Activated T-cell treated with anti-CD3 and anti-CD28 coated beads, Interleukin-2, amount 50 U/mL, for 1 hour (primary cell): Measurements from ENCODE around the gene AMBRA1.

Source experiments
- DNase-seq: peaks from one replicate; pipeline ENCODE4 v3.0.0-alpha.2; 2020

AMBRA1 gene

GRCh38 chr11:46564459-46564858, 29.4 kb downstream of the AMBRA1 start:
- no peak for DNase-seq

DNA sequence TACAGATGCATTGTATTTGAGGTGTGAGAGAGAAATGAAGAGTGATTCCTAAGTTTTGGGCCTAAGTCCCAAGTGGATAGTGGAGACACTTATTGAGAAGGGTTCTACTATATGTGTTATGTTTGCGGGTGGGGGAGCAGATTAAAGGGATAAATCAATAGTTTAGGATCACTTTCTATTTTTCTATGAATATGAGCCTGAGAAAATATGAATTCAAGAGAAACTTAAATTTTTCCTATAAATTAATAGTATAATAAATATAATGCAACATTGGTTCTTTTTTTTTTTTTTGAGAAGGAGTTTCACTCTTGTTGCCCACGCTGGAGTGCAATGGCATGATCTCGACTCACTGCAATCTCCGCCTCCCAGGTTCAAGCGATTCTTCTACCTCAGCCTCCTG, 31.3 kb downstream of the AMBRA1 start:
- DNase-seq, result no peak

DNA sequence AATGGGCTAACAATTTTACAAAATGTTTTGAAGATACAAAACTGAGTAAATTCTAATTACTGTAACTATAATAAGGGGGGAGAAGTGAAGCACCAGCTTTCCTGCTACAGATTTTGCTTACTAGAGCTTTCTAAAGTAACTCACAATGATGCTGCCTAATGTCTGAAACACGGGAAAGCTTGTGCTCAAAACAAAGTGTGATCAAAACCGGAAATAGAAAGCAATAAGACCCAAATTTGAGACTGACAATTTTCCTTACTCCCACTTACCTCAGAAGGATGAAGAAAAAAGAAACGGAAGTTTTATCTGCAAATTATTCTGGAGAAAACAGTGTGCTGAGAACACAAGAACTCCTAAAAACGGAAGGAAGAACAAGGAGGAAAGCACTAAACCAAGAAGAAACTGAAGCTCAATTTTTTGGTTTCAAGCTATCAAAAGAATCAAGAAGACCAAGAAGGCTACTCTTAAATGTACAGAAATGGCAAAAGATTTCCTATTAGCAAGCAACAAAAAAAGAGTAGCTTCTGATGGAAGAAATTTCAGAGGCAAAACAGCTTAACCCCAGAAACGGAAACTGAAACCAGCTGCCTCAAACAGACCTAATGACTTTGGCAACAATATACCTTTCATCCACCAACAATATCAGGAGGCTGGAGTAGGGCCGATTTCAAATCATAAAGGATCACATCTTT, 33.4 kb downstream of the AMBRA1 start:
- DNase-seq, result no peak

- DNase-seq, result no peak
Measured at GRCh38 chr11:46559815-46560214, 34.0 kb downstream of the AMBRA1 start.

- no peak for DNase-seq
Measured at GRCh38 chr11:46557684-46558151, 36.1 kb downstream of the AMBRA1 start.

- DNase-seq, result no peak
Measured at GRCh38 chr11:46555267-46556054, 38.4 kb downstream of the AMBRA1 start.

GRCh38 chr11:46554213-46555147, 39.3 kb downstream of the AMBRA1 start:
- DNase-seq, result no peak

- no peak for DNase-seq
Measured at GRCh38 chr11:46553814-46554212, 40.0 kb downstream of the AMBRA1 start.

DNA sequence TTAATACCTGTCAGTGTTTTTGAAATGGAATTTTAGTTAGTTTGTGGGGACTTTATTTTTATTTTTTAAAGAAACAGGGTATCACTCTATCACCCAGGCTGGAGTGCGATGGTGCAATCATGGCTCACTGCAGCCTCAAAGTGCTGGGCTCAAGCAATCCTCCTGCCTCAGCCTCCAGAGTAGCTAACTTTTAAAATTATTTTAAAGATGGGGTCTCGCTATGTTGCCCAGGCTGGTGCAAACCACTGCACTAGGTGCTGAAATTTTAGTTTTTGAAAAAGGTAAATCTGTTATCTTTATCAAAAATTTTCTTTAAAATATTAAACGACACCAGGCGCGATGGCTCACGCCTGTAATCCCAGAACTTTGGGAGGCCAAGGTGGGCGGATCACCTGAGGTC, 42.6 kb downstream of the AMBRA1 start:
- DNase-seq, result no peak

DNA sequence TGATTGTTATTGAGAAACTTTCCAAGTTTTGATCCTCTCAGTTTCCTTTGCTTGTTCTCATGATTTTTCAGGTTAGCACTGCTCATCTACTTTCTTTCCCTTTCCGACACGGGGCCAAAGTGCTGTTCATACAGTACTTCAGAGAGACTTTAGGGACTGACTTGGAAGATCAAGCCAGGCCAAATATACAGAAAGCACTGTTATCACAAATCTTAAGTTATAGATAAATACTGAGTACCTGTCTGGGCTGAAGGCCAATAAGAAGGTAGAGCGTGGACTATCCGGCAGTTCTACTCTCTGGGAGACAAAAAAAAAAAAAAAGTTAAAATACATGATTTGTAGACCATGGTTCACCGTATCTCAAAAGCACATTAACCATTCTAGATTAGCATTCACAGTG, 46.2 kb downstream of the AMBRA1 start:
- no peak for DNase-seq

GRCh38 chr11:46543564-46543963, 50.3 kb downstream of the AMBRA1 start:
- DNase-seq, result no peak

DNA sequence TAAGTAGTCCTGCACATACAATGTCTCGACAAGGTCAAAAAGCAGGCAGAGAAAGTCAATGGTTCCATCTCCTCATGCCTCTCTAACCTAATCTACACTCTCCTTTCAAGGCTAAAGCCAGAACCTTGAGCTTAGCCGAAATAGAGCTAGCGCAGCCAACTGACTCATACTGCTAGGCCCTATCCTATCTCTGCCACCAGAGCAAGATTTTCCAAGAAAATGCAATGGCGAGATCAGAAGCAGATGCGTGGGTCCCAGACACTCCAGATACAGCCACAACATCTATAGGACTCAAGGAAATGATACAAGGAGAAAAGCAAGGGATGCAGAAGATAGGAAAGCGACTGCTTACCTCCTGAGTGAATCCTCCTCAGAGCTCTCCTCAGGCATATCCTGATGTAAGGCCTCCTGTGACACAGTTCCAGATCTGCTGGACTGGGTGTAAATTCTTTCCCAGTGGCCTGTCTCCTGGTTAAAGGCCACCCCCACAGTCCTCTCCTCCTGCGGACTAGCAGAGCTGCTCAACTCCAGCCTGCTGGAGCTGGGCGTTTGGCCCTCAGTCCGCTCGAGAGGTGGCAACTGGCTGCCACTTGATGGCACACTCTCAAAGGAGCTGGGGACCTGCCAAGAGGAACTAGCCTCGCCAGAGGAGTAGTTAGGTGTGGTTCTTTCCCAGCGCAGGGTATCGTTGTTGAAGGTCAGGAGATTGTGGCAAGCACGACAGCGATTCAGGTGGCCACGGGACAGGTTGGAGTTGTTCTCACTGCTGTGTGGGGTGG, 52.0 kb downstream of the AMBRA1 start:
- no peak for DNase-seq

DNA sequence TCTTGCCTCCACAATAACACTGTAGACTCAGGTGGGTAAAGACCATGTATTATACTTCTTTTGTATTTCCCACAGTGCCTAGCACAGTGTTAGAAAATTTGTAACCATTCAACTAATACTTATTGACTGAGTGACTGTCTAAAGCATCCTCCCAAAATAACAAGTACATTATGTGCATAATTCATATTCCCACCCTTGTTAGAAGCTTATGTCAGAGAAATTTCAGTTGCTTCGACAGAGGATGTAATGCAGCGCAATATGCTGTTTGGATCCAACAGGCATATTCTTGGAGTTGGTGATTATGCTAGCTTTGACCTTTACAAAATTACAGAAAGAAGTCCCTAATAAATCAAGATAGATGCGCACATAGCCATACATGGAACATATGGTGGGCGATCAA, 53.0 kb downstream of the AMBRA1 start:
- no peak for DNase-seq

DNA sequence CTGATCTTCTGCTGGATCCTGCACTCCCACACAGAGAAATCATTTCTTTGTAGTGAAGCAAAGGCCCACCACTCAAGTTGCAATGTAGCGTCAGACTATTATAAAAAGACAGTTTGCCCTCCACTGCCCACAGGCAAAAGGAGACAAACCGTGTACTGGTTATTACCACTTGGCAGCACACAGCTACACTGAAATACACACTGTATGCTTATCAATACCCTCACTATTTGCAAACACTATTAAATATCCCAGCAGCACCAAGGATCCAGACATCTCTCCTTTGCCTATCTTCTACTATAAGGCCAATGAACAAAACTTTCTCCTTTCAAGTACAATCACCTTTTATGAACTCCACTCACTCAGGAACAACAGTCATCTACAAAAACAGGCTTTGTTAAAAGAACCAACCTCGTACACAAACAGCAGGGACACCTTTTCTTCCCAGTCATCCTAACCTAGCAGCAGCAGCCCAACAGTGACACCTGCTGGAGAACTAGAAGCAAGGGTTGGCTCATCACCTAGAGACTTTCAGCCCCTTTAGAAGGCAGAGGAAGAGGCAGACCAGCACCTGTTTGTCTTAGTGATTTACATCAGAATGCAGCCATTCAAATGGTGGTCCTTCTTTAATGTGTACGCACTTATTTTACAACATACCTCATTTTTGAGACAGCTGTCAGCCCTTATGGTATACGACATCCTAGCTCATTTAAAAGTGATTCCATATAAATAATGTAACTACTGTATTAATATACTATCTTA, 56.1 kb downstream of the AMBRA1 start:
- DNase-seq, result peak; percentile 54

GRCh38 chr11:46537121-46537520, 56.7 kb downstream of the AMBRA1 start:
- DNase-seq, result no peak

DNA sequence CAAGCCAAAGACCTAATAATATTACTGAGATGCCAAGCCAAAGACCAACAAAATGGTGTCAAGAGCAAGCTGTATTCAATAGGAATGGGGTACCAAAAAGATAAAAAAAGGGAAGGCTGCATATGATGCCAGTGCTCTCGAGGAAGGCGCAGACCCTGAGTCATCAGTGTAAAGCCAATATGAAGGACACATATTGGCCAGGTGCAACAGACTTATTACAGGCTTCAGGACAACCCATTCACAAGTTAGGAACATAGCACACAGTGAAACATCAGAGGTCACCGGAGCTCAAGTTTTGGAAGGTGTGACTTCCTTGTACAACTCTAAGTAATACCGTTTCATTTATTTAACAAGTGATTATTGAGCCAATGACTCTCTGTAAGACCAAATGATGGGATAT, 58.1 kb downstream of the AMBRA1 start:
- no peak for DNase-seq

DNA sequence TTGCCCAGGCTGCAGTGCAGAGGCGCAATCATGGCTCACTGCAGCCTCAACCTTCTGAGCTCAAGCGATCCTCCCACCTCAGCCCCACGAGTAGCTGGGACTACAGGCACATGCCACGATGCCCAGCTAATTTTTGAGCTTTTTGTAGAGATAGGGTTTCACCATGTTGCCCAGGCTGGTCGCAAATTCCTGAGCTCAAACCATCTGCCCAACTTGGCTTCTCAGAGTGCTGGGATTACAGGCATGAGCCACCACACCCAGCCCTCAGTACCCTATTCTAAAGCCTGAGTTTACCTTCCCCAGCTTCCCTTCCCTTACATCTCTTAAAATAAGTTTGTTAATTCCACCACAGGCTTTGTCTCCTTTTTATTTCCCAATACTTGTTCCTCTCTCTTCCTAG, 59.1 kb downstream of the AMBRA1 start:
- no peak for DNase-seq

DNA sequence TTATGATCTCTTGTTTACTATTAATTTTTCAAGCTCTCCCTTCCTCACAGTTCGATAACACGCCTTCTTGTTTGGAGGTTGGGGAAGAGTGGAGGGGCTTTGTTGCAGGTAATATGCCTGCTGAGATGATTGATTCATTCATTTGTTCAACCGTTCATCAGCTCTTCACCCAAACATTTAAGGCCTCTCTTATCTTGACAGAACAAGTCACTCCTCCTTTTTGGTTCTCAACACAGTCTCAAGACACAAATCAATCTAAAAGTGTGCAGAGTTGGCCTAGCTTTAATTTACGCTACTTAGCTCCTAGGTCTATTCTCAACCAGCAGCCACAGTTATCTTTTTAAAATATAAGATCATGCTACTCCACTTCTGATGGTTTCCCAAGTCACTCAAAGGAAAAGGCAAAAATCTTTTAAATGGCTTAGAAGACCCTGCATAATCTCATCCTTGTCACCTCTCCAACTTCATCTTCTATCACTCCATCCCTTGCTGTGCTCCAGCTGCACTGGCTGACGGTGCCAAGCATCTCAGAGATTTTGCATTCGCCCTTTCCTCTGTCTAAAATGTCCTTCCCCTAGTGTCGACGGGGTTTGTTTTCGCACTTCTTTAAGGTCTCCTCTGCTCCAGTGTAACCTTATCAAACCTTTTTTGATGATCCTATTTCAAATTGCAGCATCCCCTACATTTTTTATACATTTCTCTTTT, 60.3 kb downstream of the AMBRA1 start:
- no peak for DNase-seq

DNA sequence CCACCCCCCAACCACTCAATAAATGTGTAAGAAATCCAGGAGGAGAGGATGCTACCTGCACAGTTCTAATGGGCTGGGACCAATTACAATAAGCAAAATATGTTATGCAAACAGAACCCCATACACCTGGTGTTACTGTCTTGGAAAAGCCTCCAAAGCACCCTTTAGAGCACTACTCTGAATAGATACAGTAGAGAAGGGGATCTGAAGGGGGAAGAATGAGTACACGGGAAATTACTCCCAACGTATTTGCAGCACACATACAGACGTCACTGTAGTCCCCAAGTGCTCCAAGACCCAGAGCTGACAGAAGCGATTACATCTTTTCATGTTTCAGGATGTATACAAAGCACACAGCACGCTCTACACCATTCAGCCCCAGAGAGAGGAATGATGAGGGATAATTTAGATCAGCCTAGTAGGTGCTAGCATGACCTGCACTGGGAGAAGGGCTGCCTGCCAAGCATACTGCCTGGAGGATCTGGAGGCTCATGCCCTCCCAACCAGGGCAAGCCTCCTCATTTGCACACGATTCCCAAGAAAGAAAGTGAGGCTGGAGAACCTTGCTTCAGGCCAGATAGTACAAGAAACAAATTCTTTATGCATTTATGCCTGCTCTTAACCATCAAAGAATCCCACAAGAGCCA, 63.8 kb downstream of the AMBRA1 start:
- no peak for DNase-seq

DNA sequence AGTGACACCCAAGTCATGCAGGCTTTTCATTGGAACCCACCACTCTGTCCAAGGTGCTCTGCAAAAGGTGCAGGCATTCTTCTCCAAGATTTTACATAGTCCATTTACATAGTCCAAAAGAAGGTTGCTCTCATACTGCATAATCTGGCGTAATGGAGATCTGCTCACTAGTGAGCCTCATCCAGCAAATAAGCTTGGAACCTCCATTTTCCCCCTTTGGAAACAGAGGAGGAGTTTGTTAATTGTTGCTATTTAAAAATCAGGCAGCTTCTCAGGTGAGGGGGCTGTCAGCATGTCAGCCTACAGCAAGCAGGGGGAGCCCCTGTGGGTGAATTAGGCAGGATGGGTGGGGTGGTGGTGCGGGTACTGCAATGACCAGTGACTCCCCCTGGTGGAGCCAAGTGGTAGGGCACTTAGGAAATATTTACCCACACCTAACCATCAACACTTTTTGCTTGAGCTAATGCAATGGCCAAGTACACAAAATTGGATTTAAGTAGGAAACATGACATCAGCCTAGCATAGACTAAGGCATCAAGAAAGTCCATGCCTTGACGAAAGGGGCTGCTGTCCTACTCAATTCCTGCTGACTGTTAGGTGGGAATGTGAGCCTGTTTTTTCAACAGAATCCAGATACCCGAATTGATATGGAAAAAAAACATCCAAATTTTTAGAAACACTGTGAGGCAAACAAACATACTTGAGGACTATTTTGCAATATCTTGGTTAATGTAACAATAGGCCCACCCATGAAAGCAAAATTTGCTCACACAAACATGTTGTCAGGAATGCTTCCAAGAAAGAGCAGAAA, 64.5 kb downstream of the AMBRA1 start:
- peak; percentile 68 for DNase-seq
